ENCODE data around the gene POC1A. TPM values are rescaled to one million over a fixed set of nuclear protein-coding genes. Genes with fewer than 3 reads are reported as not detected.

Gene POC1A
- total and polyA plus RNA-seq, 2 donors (not counting 3 experiments of a cell fraction or from before 2014, with no cell fraction given) = 14.8 to 19.4 TPM

- Histone ChIP-seq H2AFZ (ENCODE audit: low read depth, low read length) (no peak overlapping the region), H3K9me3 (replicated peaks; ENCODE audit: control insufficient read depth, insufficient read depth, low read length) (no peaks in the 10 kb centered on the region), H3K9ac (replicated peaks; ENCODE audit: extremely low read depth, insufficient read depth, low read length) (no peak overlapping the region), H3K27ac (ENCODE audit: insufficient read depth, low read depth, low read length) (no peak overlapping the region), H3K4me2 (ENCODE audit: insufficient read depth, low read length) (no peak overlapping the region), H3K4me1 (ENCODE audit: control insufficient read depth, extremely low read depth, insufficient read depth, low read length) (peaks cover 19% of the 10 kb centered on the region), H3K4me3 (replicated peaks in 1 of 3; ENCODE audit: insufficient read depth in 1 of 3, low read depth in 1 of 3, low read length in 3 of 3) (no peak overlapping the region), H4K20me1 (replicated peaks; ENCODE audit: control insufficient read depth, extremely low read depth, insufficient read depth, low read length) (no peaks in the 10 kb centered on the region), H3K36me3 (ENCODE audit: control insufficient read depth in 2 of 2, extremely low read depth in 1 of 2, insufficient read depth in 2 of 2, low read length in 2 of 2) (peaks cover 0 to 2% of the 10 kb centered on the region in 2 experiments), H3K27me3 (ENCODE audit: control insufficient read depth in 2 of 2, insufficient read depth in 2 of 2, low read length in 2 of 2) (no peaks in the 10 kb centered on the region), H3K9me1 (replicated peaks; ENCODE audit: control insufficient read depth, extremely low read depth, insufficient read depth, low read length) (no peaks in the 10 kb centered on the region), H3K79me2 (ENCODE audit: control insufficient read depth, insufficient read depth, low read length) (no peaks in the 10 kb centered on the region)
- dilution Hi-C loops (cut with MboI; ENCODE audit: extremely low pct_ligation_motif_present, low sequenced_read_pairs) = no loop called here
- POLR2A ChIA-PET = no interaction called here
- BruUV-seq (replicated peaks) = no TSS peak
- TF ChIP-seq GATA2 (IDR thresholded peaks at IDR 0.05; ENCODE audit: insufficient read depth, insufficient read length, low read depth, low read length) (no peak), EZH2 (IDR thresholded peaks at IDR 0.05; ENCODE audit: borderline replicate concordance, low read depth, low read length, severe bottlenecking) (no peak), FOS (IDR thresholded peaks at IDR 0.05; ENCODE audit: borderline replicate concordance, insufficient read depth, low read length) (no peak), POLR2AphosphoS5 (IDR thresholded peaks at IDR 0.05; ENCODE audit: insufficient read depth, low read depth, low read length) (no peak), POLR2A (IDR thresholded peaks at IDR 0.05; ENCODE audit: low read depth, low read length) (no peak), MAX (IDR thresholded peaks at IDR 0.05; ENCODE audit: insufficient read depth, insufficient read length) (no peak), MYC (IDR thresholded peaks at IDR 0.05; ENCODE audit: low read depth, low read length) (no peak), CTCF (IDR thresholded peaks at IDR 0.05; ENCODE audit: extremely low read depth in 1 of 2, insufficient read depth in 1 of 2, low read depth in 1 of 2, low read length in 2 of 2) (no peak), JUN (IDR thresholded peaks at IDR 0.05; ENCODE audit: borderline replicate concordance, insufficient read depth, insufficient read length, low read depth) (no peak)
- FAIRE-seq (no peak), DNase-seq (ENCODE audit: low read depth, low spot score) (no peak)
- intact Hi-C loops (cut with micrococcal nuclease) = no loop called here
- CTCF ChIA-PET = interaction anchor here (0.6 to 8.5 kb wide), 5 partner anchors 69 to 123 kb away, joined by 3 to 180 read pairs (median 7); partner anchors contain the start of gene DUSP7
These were observed 29.5 kb downstream of the POC1A start for GRCh38 chr3:52124766-52125165.

All from endothelial cell of umbilical vein (primary cell).